Measurements from ENCODE around the gene FOXO4.

FOXO4 gene

GRCh38 chrX:71111141-71111843 lies 15.6 kb downstream of the FOXO4 start, which contains the start of gene IL2RG:
TSS of gene IL2RG (minus strand) at chrX:71111577. CDS start at chrX:71111539, 38 bp downstream.
- no peak for DNase-seq (ENCODE audit: low read depth, low spot score)
- CTCF ChIA-PET: interaction anchor here (2.9 kb wide), 1 partner anchor 11 kb away, joined by 15 read pairs; no protein-coding TSS in a partner anchor
- POLR2A ChIA-PET: no interaction called here
- no peak for TF ChIP-seq CTCF (IDR thresholded peaks at IDR 0.05; ENCODE audit: insufficient read depth, low read length, missing control alignments)
- H3K4me3 ChIP-seq (ENCODE audit: low read depth, low read length): no peak within 1 kb of the TSS

- no peak for TF ChIP-seq CTCF (IDR thresholded peaks at IDR 0.05; ENCODE audit: insufficient read depth, low read length, missing control alignments)
- POLR2A ChIA-PET: no interaction called here
- H3K4me3 ChIP-seq (ENCODE audit: low read depth, low read length): no peak overlapping the region
- DNase-seq (ENCODE audit: low read depth, low spot score): no peak
- CTCF ChIA-PET: interaction anchor here (2.9 kb wide), 1 partner anchor 12 kb away, joined by 15 read pairs; no protein-coding TSS in a partner anchor
These were observed 16.3 kb downstream of the FOXO4 start for GRCh38 chrX:71111921-71112431.

GRCh38 chrX:71117358-71117757 lies 21.7 kb downstream of the FOXO4 start:
- POLR2A ChIA-PET: interaction anchor here (1.6 kb wide), 1 partner anchor 15 kb away, joined by 5 read pairs; no protein-coding TSS in a partner anchor
- H3K4me3 ChIP-seq (ENCODE audit: low read depth, low read length): no peak overlapping the region
- CTCF ChIA-PET: interaction anchor here (2.1 to 4.7 kb wide), 2 partner anchors 12 to 17 kb away, joined by 14 to 28 read pairs; no protein-coding TSS in a partner anchor
- no peak for DNase-seq (ENCODE audit: low read depth, low spot score)
- no peak for TF ChIP-seq CTCF (IDR thresholded peaks at IDR 0.05; ENCODE audit: insufficient read depth, low read length, missing control alignments)

- DNase-seq (ENCODE audit: low read depth, low spot score): no peak
- POLR2A ChIA-PET: interaction anchor here (1.1 to 1.6 kb wide), 3 partner anchors 9 to 51 kb away, joined by 3 to 5 read pairs (median 5); partner anchors contain the start of gene SNX12
- no peak for TF ChIP-seq CTCF (IDR thresholded peaks at IDR 0.05; ENCODE audit: insufficient read depth, low read length, missing control alignments)
- CTCF ChIA-PET: interaction anchor here (1.0 to 4.7 kb wide), 5 partner anchors 11 to 60 kb away, joined by 3 to 28 read pairs (median 4); no protein-coding TSS in a partner anchor
- H3K4me3 ChIP-seq (ENCODE audit: low read depth, low read length): peak within 1 kb of the TSS; percentile 62
These were observed 22.7 kb downstream of the FOXO4 start, which contains the start of gene MED12 for GRCh38 chrX:71118032-71118984. TSS of gene MED12 (plus strand) at chrX:71118596. CDS start at chrX:71118755, 159 bp downstream.

- H3K4me3 ChIP-seq (ENCODE audit: low read depth, low read length): peak overlapping the region; percentile 62
- no peak for DNase-seq (ENCODE audit: low read depth, low spot score)
- CTCF ChIA-PET: interaction anchor here (1.0 to 4.7 kb wide), 5 partner anchors 11 to 59 kb away, joined by 3 to 28 read pairs (median 4); no protein-coding TSS in a partner anchor
- TF ChIP-seq CTCF (IDR thresholded peaks at IDR 0.05; ENCODE audit: insufficient read depth, low read length, missing control alignments): no peak
- POLR2A ChIA-PET: interaction anchor here (1.1 to 1.6 kb wide), 3 partner anchors 8 to 51 kb away, joined by 3 to 5 read pairs (median 5); partner anchors contain the start of gene SNX12
These were observed 23.4 kb downstream of the FOXO4 start for GRCh38 chrX:71118985-71119535.
